Peyer's patch (tissue), 4 donors: Measurements from ENCODE around the gene COL9A2. TPM values are rescaled to one million over a fixed set of nuclear protein-coding genes. Genes with fewer than 3 reads are reported as not detected.

Source experiments
- DNase-seq, 3 donors: peaks; one replicate each; pipeline ENCODE4 v3.0.0-alpha.2; 2017 to 2019
- H3K27ac ChIP-seq, 4 donors: fragments of 200-600 bp; sonication (generic); one replicate each; pipeline ENCODE4 v1.5.1; 2016 to 2019
- H3K27me3 ChIP-seq, 2 donors: fragments of 200-600 bp; sonication (generic); one replicate each; pipeline ENCODE4 v1.5.1; 2019
- H3K36me3 ChIP-seq, 3 donors: fragments of 200-600 bp; sonication (generic); one replicate each; pipeline ENCODE4 v1.5.1; 2016 to 2019
- H3K4me1 ChIP-seq, 4 donors: fragments of 200-600 bp; sonication (generic); one replicate each; pipeline ENCODE4 v1.5.1; 2016 to 2019
- H3K4me3 ChIP-seq, 4 donors: fragments of 200-600 bp; sonication (generic); 1 replicate in 3 of 4; 2 replicates in 1 of 4; pipeline ENCODE4 v1.5.1; 2016 to 2019; ENCODE audit warnings: mild to moderate bottlenecking in 1 of 4
- H3K9me3 ChIP-seq, 4 donors: fragments of 200-600 bp; sonication (generic); one replicate each; pipeline ENCODE4 v1.5.1; 2016 to 2019; ENCODE audit warnings: mild to moderate bottlenecking in 1 of 4
- CTCF ChIP-seq, 6 experiments: fragments of 450-650 bp in 4 of 6; fragments of 200-600 bp in 2 of 6; sonication (generic) in 1 of 6; IDR thresholded peaks; one replicate each; pipeline ENCODE4 v1.5.1; 2017 to 2019; ENCODE audit warnings: antibody characterized with exemption in 6 of 6, mild to moderate bottlenecking in 3 of 6, moderate library complexity in 1 of 6
- POLR2A ChIP-seq, 2 donors: fragments of 450-650 bp; IDR thresholded peaks; one replicate each; pipeline ENCODE4 v1.5.1; 2017; ENCODE audit warnings: antibody characterized with exemption in 2 of 2, mild to moderate bottlenecking in 2 of 2, moderate library complexity in 2 of 2
- total RNA-seq, 4 donors: library from RNA; depleted of rRNA; stranded (reverse); fragments of >200 nt; gene quantifications; one replicate each; pipeline ENCODE4 v1.1.0, GENCODE V29; 2016

The COL9A2 gene
- total RNA-seq, 4 donors from 2014 or later = 2.1 to 11.6 (median 6.3) TPM

DNA sequence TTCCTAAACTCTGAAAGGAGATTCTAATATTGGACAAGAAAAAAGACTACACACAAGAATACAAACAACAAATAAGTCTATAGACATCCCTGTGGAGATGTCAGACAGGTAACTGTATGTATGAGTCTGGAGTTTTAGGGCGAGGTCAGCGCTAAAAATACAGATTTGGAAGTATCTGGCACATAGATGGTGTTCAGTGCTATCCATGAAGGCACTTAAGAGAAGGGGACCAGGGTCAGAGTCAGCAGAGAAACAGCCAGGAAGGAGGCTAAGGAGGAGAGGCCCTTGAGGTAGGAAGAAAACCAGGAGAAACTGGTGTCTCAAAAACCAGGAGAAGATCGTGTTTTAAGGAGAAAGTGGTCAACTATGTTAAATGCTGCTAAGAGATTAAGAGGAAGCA lies 41.0 kb downstream of the COL9A2 start:
- H3K9me3 ChIP-seq = no peaks in the 10 kb centered on the region
- TF ChIP-seq CTCF (IDR thresholded peaks at IDR 0.05) (no peak), POLR2A (IDR thresholded peaks at IDR 0.05) (no peak)
- H3K4me1 ChIP-seq = no peaks in the 10 kb centered on the region
- H3K27ac ChIP-seq = no peak overlapping the region
- H3K4me3 ChIP-seq = no peak overlapping the region
- H3K27me3 ChIP-seq = no peaks in the 10 kb centered on the region
- peaks cover 0 to 48% (median 0%) of the 10 kb centered on the region in 3 donors for H3K36me3 ChIP-seq
- no peak for DNase-seq

- no peaks in the 10 kb centered on the region for H3K4me1 ChIP-seq
- H3K9me3 ChIP-seq = no peaks in the 10 kb centered on the region
- no peak for TF ChIP-seq POLR2A (IDR thresholded peaks at IDR 0.05)
- TF ChIP-seq CTCF (IDR thresholded peaks at IDR 0.05) = no peak
- no peak overlapping the region for H3K27ac ChIP-seq
- peaks cover 0 to 51% (median 0%) of the 10 kb centered on the region in 3 donors for H3K36me3 ChIP-seq
- H3K27me3 ChIP-seq = no peaks in the 10 kb centered on the region
- DNase-seq = no peak
- no peak overlapping the region for H3K4me3 ChIP-seq
These were observed 42.8 kb downstream of the COL9A2 start for GRCh38 chr1:40274331-40274730.

GRCh38 chr1:40273547-40274166 lies 43.4 kb downstream of the COL9A2 start:
- H3K27ac ChIP-seq = no peak overlapping the region
- no peak overlapping the region for H3K4me3 ChIP-seq
- TF ChIP-seq POLR2A (IDR thresholded peaks at IDR 0.05) = no peak
- TF ChIP-seq CTCF (IDR thresholded peaks at IDR 0.05) = no peak
- H3K36me3 ChIP-seq = peaks cover 0 to 51% (median 0%) of the 10 kb centered on the region in 3 donors
- no peaks in the 10 kb centered on the region for H3K27me3 ChIP-seq
- no peak for DNase-seq
- no peaks in the 10 kb centered on the region for H3K4me1 ChIP-seq
- H3K9me3 ChIP-seq = no peaks in the 10 kb centered on the region

DNA sequence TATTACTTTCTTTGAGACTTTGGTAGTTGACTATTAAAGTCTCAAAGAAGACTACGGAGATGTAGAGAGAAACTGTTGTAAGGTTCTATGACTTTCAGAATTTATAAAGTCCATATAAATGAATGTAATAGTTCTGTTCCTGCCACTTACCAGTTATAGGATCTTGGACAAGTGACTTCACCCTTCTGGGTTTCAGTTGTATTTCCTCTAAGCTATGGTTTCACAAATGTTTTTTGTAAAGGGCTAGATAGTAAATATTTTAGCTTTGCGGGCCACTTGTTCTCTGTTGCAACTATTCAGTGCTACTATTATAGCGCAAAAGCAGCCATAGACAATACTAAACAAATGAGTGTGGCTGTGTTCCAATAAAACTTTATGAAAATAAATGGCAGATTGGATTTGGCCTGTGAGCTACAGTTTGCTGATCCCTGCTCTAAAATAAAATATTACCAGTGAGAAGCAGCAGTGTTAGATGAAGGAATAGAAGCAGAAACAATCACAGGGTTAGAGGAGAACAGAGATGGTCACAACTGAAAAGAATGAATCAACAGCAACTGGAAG lies 44.4 kb downstream of the COL9A2 start:
- no peak for TF ChIP-seq POLR2A (IDR thresholded peaks at IDR 0.05)
- H3K4me1 ChIP-seq = no peaks in the 10 kb centered on the region
- no peaks in the 10 kb centered on the region for H3K27me3 ChIP-seq
- DNase-seq = no peak
- peaks cover 0 to 58% (median 0%) of the 10 kb centered on the region in 3 donors for H3K36me3 ChIP-seq
- no peak overlapping the region for H3K4me3 ChIP-seq
- no peaks in the 10 kb centered on the region for H3K9me3 ChIP-seq
- H3K27ac ChIP-seq = no peak overlapping the region

DNA sequence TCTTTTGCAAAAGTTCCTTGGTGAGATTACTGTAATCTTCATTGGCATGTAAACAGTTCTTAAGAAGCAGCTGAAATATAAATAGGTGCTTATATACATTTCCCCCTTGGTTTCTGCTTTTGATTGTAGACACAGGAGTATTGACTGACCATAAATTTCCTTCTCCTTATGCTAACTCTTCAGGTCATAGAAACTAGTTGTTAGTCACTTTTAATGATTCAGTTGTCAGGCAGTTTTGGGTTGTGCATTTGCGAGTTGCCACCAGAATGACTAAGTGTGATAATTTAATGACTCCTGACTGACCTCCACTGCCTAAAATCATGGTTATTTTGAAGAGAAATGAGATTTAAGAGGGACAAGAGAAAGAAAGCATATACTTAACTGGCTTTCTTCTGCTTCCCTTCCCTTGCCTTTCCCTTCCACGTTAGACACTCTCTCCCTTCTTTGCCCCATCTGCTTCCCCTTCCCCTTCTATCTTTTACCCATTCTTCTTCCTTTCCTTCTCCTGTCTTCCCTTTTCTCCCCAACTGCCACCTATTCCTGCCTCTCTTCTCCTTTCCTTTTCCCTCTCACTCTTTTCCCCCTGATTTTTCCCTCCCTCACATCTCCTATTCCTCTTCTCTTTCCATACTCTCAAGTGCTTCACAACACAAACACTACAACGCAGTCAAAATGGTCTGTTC lies 46.8 kb downstream of the COL9A2 start:
- no peaks in the 10 kb centered on the region for H3K4me1 ChIP-seq
- no peak overlapping the region for H3K27ac ChIP-seq
- no peak for DNase-seq
- peaks cover 0 to 64% (median 0%) of the 10 kb centered on the region in 3 donors for H3K36me3 ChIP-seq
- H3K9me3 ChIP-seq = no peaks in the 10 kb centered on the region
- H3K27me3 ChIP-seq = no peaks in the 10 kb centered on the region
- TF ChIP-seq CTCF (IDR thresholded peaks at IDR 0.05) (no peak), POLR2A (IDR thresholded peaks at IDR 0.05) (no peak)
- no peak overlapping the region for H3K4me3 ChIP-seq

DNA sequence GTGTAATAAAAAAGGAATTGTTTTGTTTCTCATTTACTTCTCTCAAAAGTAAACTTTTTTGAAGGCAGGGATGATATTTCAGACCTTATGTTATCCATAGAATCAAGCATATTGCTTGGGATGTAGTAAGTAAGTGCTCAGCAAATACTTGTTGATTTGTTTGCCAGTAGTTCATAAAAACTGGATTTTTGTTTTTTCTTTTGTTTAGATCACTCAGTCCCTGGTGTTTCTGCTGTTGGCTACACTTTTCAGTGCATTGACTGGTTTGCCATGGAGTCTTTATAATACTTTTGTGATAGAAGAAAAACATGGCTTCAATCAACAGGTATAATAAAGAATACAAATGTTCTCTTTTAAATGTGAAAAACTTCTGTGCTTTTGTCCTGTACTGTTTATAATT lies 48.9 kb downstream of the COL9A2 start:
- Histone ChIP-seq H3K36me3 (peaks cover 0 to 67% (median 0%) of the 10 kb centered on the region in 3 donors), H3K27me3 (no peaks in the 10 kb centered on the region), H3K4me1 (no peaks in the 10 kb centered on the region), H3K27ac (peak overlapping the region in 1 of 4 donors; percentile 55), H3K4me3 (no peak overlapping the region), H3K9me3 (no peaks in the 10 kb centered on the region)
- no peak for TF ChIP-seq CTCF (IDR thresholded peaks at IDR 0.05)
- TF ChIP-seq POLR2A (IDR thresholded peaks at IDR 0.05) = no peak
- DNase-seq = no peak
